Activated naive CD4-positive, alpha-beta T cell treated with Interleukin-2 at 50 U/mL for 16 hours (primary cell): ENCODE measurements around the gene ULBP2.
"Not testable (repeated sequence)": the region's sequence is repeated elsewhere in the genome, so short reads cannot be mapped to it uniquely, and the experiment has no call there.

Source experiments
- DNase-seq: peaks from one replicate; pipeline ENCODE4 v3.0.0-alpha.2; 2020

Gene ULBP2

GRCh38 chr6:149909701-149910470 is 31.9 kb upstream of the ULBP2 start:
- no peak for DNase-seq

- no peak for DNase-seq
These were observed 31.1 kb upstream of the ULBP2 start for GRCh38 chr6:149910721-149911151.

- DNase-seq, result not testable (repeated sequence)
These were observed 29.1 kb upstream of the ULBP2 start for GRCh38 chr6:149912680-149913079.

- DNase-seq, result no peak
These were observed 28.7 kb upstream of the ULBP2 start for GRCh38 chr6:149913085-149913484.

GRCh38 chr6:149913540-149914240 is 28.1 kb upstream of the ULBP2 start:
- DNase-seq, result no peak

- no peak for DNase-seq
These were observed 25.6 kb upstream of the ULBP2 start for GRCh38 chr6:149915970-149916865.

- DNase-seq, result no peak
These were observed 24.1 kb upstream of the ULBP2 start for GRCh38 chr6:149917679-149918078.

- DNase-seq, result no peak
These were observed 23.5 kb upstream of the ULBP2 start for GRCh38 chr6:149918151-149918905.

GRCh38 chr6:149919126-149919833 is 22.5 kb upstream of the ULBP2 start:
- not testable (repeated sequence) for DNase-seq

GRCh38 chr6:149919834-149920225 is 22.0 kb upstream of the ULBP2 start:
- DNase-seq, result no peak

- DNase-seq, result no peak
These were observed 20.5 kb upstream of the ULBP2 start for GRCh38 chr6:149921361-149921760.

GRCh38 chr6:149922091-149922490 is 19.7 kb upstream of the ULBP2 start:
- not testable (repeated sequence) for DNase-seq

GRCh38 chr6:149922642-149923326 is 19.0 kb upstream of the ULBP2 start, which contains the start of gene RAET1G:
Gene RAET1G, minus strand, starts transcription at chr6:149923121. Its CDS starts 111 bp downstream, at chr6:149923010.
- peak; percentile 87 for DNase-seq

- DNase-seq, result no peak
These were observed 18.4 kb upstream of the ULBP2 start for GRCh38 chr6:149923327-149923986.

GRCh38 chr6:149924206-149924932 is 17.4 kb upstream of the ULBP2 start:
- DNase-seq, result no peak

GRCh38 chr6:149924933-149925252 is 16.9 kb upstream of the ULBP2 start:
- DNase-seq, result no peak

GRCh38 chr6:149925253-149925973 is 16.4 kb upstream of the ULBP2 start:
- no peak for DNase-seq

- peak; percentile 80 for DNase-seq
These were observed 15.6 kb upstream of the ULBP2 start for GRCh38 chr6:149925974-149926777.
